Brain microvascular endothelial cell (primary cell): ENCODE data around the gene FGF5.
A peak's percentile ranks its signal among the peaks of the same experiment; 100 is the strongest.

Experiments
- DNase-seq: peaks from one replicate; pipeline ENCODE4 v3.0.0-alpha.2; 2020
- H3K27ac ChIP-seq: fragments of 250-450 bp; sonication (Bioruptor Pico); 2 replicates; pipeline ENCODE4 v1.5.1; 2020; ENCODE audit warnings: mild to moderate bottlenecking, moderate library complexity
- H3K27me3 ChIP-seq: fragments of 250-450 bp; sonication (Bioruptor Pico); replicated peaks from 2 replicates; pipeline ENCODE4 v1.5.1; 2020; ENCODE audit warnings: mild to moderate bottlenecking
- H3K36me3 ChIP-seq: fragments of 250-450 bp; sonication (Bioruptor Pico); replicated peaks from 2 replicates; pipeline ENCODE4 v1.5.1; 2020; ENCODE audit warnings: mild to moderate bottlenecking
- H3K4me3 ChIP-seq: 2 replicates; pipeline ENCODE4 v1.5.1; 2011; ENCODE audit warnings: low read depth, mild to moderate bottlenecking, control low read depth, low read length, moderate library complexity
- CTCF ChIP-seq: IDR thresholded peaks from 2 replicates; pipeline ENCODE4 v1.5.1; 2011; ENCODE audit warnings: low read depth, mild to moderate bottlenecking, moderate library complexity, low read length, control low read depth, inconsistent platforms; ENCODE audit errors: missing control alignments
- in situ Hi-C: cut with HindIII; loops from 2 replicates; pipeline ENCODE4 v1.10.0; 2017; ENCODE audit warnings: low sequenced_read_pairs, low pct_ligation_motif_present

Gene FGF5

GRCh38 chr4:80334568-80334967 lies 68.1 kb downstream of the FGF5 start:
- Histone ChIP-seq H3K27ac (no peak overlapping the region), H3K36me3 (no peaks in the 10 kb centered on the region), H3K27me3 (no peaks in the 10 kb centered on the region), H3K4me3 (no peak overlapping the region)
- no peak for TF ChIP-seq CTCF
- DNase-seq, result no peak
- in situ Hi-C loops, result no loop called here

GRCh38 chr4:80335226-80335553 lies 68.7 kb downstream of the FGF5 start:
- in situ Hi-C loops, result no loop called here
- Histone ChIP-seq H3K4me3 (peak overlapping the region; percentile 79), H3K27me3 (no peaks in the 10 kb centered on the region), H3K27ac (no peak overlapping the region), H3K36me3 (no peaks in the 10 kb centered on the region)
- no peak for DNase-seq
- TF ChIP-seq CTCF, result no peak

GRCh38 chr4:80335554-80336358 lies 69.3 kb downstream of the FGF5 start, which contains the start of gene CFAP299:
TSS of gene CFAP299 (plus strand) at chr4:80335730.
- DNase-seq, result peak; percentile 93
- H3K4me3 ChIP-seq, result peak within 1 kb of the TSS; percentile 79
- in situ Hi-C loops, result no loop called here

GRCh38 chr4:80336582-80336981 lies 70.1 kb downstream of the FGF5 start:
- Histone ChIP-seq H3K27ac (no peak overlapping the region), H3K4me3 (peak overlapping the region; percentile 10), H3K36me3 (no peaks in the 10 kb centered on the region), H3K27me3 (no peaks in the 10 kb centered on the region)
- DNase-seq, result peak; percentile 19
- TF ChIP-seq CTCF, result peak; percentile 67
- in situ Hi-C loops, result no loop called here

More at GRCh38 chr4:80335554-80336358, 69.3 kb downstream of the FGF5 start, which contains the start of gene CFAP299:
- no peak within 1 kb of the TSS for H3K27ac ChIP-seq
- H3K36me3 ChIP-seq, result no peaks in the 10 kb centered on the region
- TF ChIP-seq CTCF, result peak; percentile 76
- H3K27me3 ChIP-seq, result no peaks in the 10 kb centered on the region

- Histone ChIP-seq H3K4me3 (no peak overlapping the region), H3K36me3 (no peaks in the 10 kb centered on the region)
- in situ Hi-C loops, result no loop called here
These were observed 73.6 kb downstream of the FGF5 start for GRCh38 chr4:80340036-80340435.

More at GRCh38 chr4:80340036-80340435, 73.6 kb downstream of the FGF5 start:
- Histone ChIP-seq H3K27me3 (no peaks in the 10 kb centered on the region), H3K27ac (no peak overlapping the region)
- no peak for DNase-seq
- no peak for TF ChIP-seq CTCF
